IPS-18c (cell line): ENCODE measurements around the gene KATNB1.

Experiments used
- H3K4me3 ChIP-seq: 2 replicates; pipeline ENCODE4 v1.7.0; 2013; ENCODE audit warnings: low read depth, mild to moderate bottlenecking, low read length, moderate library complexity; ENCODE audit not compliant: insufficient read depth
- H3K9me3 ChIP-seq: one replicate; pipeline ENCODE4 v1.6.1; 2013; ENCODE audit warnings: mild to moderate bottlenecking, low read length, moderate library complexity; ENCODE audit not compliant: control insufficient read depth, insufficient read depth

The KATNB1 gene

GRCh38 chr16:57801809-57802340, 66.3 kb downstream of the KATNB1 start:
- Histone ChIP-seq H3K9me3 (no peaks in the 10 kb centered on the region), H3K4me3 (peak overlapping the region; percentile 66)

- Histone ChIP-seq H3K4me3 (peak within 1 kb of the TSS; percentile 66), H3K9me3 (no peaks in the 10 kb centered on the region)
These were observed 67.0 kb downstream of the KATNB1 start, which contains the start of gene KIFC3 for GRCh38 chr16:57802341-57803133. KIFC3 (minus strand) TSS chr16:57802491; CDS start chr16:57798243, 4,248 bp downstream.

- no peaks in the 10 kb centered on the region for H3K9me3 ChIP-seq
- peak overlapping the region; percentile 66 for H3K4me3 ChIP-seq
These were observed 67.8 kb downstream of the KATNB1 start for GRCh38 chr16:57803134-57803990.

- no peaks in the 10 kb centered on the region for H3K9me3 ChIP-seq
- no peak overlapping the region for H3K4me3 ChIP-seq
These were observed 68.7 kb downstream of the KATNB1 start for GRCh38 chr16:57804111-57804837.

GRCh38 chr16:57805176-57805575, 69.6 kb downstream of the KATNB1 start:
- H3K9me3 ChIP-seq: no peaks in the 10 kb centered on the region
- H3K4me3 ChIP-seq: no peak overlapping the region
